D721Med (cell line): ENCODE results near the gene SAMD14.

Experiments
- DNase-seq: peaks from one replicate; pipeline ENCODE4 v3.0.0; 2011; ENCODE audit warnings: low spot score; ENCODE audit not compliant: insufficient read length
- FAIRE-seq: peaks from 2 replicates; lab custom pipeline; 2011; peaks lifted over from hg19 to GRCh38; lab: Jason Lieb, UNC
- CTCF ChIP-seq: IDR thresholded peaks from 2 replicates; pipeline ENCODE4 v1.5.1; 2012; ENCODE audit warnings: mild to moderate bottlenecking, control low read depth; ENCODE audit not compliant: insufficient read depth; ENCODE audit errors: missing control alignments

The SAMD14 gene

GRCh38 chr17:50135316-50136095 is 5.5 kb upstream of the SAMD14 start:
- TF ChIP-seq CTCF, result no peak
- DNase-seq (no peak), FAIRE-seq (no peak)

- DNase-seq (no peak), FAIRE-seq (no peak)
- TF ChIP-seq CTCF, result no peak
Observed at GRCh38 chr17:50134206-50135110, 4.5 kb upstream of the SAMD14 start.

GRCh38 chr17:50133769-50134099 is 3.8 kb upstream of the SAMD14 start:
- no peak for TF ChIP-seq CTCF
- DNase-seq (peak; percentile 80), FAIRE-seq (no peak)

GRCh38 chr17:50133028-50133768 is 3.2 kb upstream of the SAMD14 start:
- no peak for TF ChIP-seq CTCF
- FAIRE-seq (no peak), DNase-seq (no peak)

GRCh38 chr17:50132104-50132794 is 2.3 kb upstream of the SAMD14 start:
- FAIRE-seq (no peak), DNase-seq (no peak)
- TF ChIP-seq CTCF, result no peak

GRCh38 chr17:50130559-50131305 is 772 bp upstream of the SAMD14 start:
- DNase-seq (no peak), FAIRE-seq (no peak)

More at GRCh38 chr17:50130559-50131305, 772 bp upstream of the SAMD14 start:
- no peak for TF ChIP-seq CTCF
